ENCODE results near the gene PTPRM. TPM values are rescaled to one million over a fixed set of nuclear protein-coding genes. Genes with fewer than 3 reads are reported as not detected.

The PTPRM gene
- total RNA-seq, 4 donors from 2014 or later, result 21.4 to 41.8 (median 29.6) TPM

DNA sequence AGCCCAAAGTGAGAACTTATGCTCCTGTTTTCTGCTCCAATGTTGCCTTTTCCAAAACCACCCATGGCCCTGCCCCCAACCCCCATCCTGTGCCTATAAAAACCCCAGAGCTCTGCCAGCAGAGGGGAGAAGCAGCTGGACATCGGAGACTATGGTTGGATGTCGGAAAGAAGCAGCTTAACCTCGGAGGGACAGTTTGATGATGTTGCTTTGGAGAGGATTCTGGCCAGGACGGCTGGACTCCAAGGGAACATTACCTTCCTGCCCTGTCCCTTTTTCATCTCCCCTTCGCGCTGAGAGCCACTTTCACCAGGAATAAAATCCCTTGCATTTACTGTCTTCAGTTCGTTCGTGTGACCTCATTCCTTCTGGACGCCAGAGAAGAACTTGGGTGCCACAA lies 158.4 kb downstream of the PTPRM start:
- WGBS, 2 donors, result 92 to 94% methylated on average over 9 of the region's 9 CpGs
- no peak overlapping the region for H3K4me3 ChIP-seq (ENCODE audit: low read depth, poor library complexity, severe bottlenecking)
- DNase-seq (ENCODE audit: low spot score in 2 of 2), result no peak
- intact Hi-C loops (cut with DNase I; ENCODE audit: low total_unique reads), result no loop called here
- TF ChIP-seq POLR2A (IDR thresholded peaks at IDR 0.05), result no peak
- TF ChIP-seq, protein P1, sequence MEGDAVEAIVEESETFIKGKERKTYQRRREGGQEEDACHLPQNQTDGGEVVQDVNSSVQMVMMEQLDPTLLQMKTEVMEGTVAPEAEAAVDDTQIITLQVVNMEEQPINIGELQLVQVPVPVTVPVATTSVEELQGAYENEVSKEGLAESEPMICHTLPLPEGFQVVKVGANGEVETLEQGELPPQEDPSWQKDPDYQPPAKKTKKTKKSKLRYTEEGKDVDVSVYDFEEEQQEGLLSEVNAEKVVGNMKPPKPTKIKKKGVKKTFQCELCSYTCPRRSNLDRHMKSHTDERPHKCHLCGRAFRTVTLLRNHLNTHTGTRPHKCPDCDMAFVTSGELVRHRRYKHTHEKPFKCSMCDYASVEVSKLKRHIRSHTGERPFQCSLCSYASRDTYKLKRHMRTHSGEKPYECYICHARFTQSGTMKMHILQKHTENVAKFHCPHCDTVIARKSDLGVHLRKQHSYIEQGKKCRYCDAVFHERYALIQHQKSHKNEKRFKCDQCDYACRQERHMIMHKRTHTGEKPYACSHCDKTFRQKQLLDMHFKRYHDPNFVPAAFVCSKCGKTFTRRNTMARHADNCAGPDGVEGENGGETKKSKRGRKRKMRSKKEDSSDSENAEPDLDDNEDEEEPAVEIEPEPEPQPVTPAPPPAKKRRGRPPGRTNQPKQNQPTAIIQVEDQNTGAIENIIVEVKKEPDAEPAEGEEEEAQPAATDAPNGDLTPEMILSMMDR (IDR thresholded peaks at IDR 0.05), result no peak

DNA sequence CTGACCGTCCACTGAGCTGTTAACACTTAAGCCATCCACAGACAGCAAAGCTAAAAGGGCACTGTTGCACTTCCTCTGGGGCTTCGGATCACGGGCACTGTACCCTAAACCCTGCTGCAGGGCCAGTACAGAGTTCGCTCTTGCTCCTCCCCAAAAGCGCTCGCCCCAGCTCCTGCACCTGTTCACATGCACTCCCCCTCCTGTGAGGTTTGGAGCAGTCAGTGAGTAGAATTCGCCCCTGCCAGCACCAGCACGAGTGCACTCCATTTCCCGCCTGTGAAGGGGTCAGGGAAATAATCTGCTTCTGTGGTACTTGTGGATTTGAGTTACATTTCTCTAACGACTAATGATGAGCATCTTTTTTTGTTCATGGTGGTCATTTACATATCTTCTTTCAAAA lies 158.8 kb downstream of the PTPRM start:
- intact Hi-C loops (cut with DNase I; ENCODE audit: low total_unique reads), result no loop called here
- no peak for DNase-seq (ENCODE audit: low spot score in 2 of 2)
- 93 to 97% methylated on average over 10 of the region's 10 CpGs for WGBS, 2 donors

DNA sequence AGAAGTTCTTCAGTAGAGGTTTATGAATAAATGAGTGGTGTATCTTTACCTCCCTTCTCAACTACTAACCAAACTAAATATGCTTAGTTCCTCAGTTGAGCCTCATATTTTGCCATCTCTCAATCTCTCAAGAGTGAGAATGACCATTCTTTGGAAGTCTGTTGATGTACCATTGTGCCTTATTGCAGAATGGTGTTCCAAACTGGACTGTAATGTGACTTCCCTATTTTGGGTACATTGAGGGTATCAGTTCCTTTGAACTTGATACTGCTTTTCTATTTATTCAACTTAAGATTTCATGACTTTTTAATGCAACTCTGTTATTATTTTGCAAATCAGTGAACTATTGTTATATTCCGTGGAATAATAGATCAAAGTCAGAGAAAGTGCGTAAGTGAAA lies 159.4 kb downstream of the PTPRM start:
- intact Hi-C loops (cut with DNase I; ENCODE audit: low total_unique reads), result no loop called here
- 46 to 71% methylated on average over 2 of the region's 2 CpGs for WGBS, 2 donors
- no peak for DNase-seq (ENCODE audit: low spot score in 2 of 2)
- H3K4me3 ChIP-seq (ENCODE audit: low read depth, poor library complexity, severe bottlenecking), result no peak overlapping the region
- TF ChIP-seq POLR2A (IDR thresholded peaks at IDR 0.05), result no peak
- TF ChIP-seq, protein P1 (IDR thresholded peaks at IDR 0.05), result no peak

More for the DNA sequence above, 158.8 kb downstream of the PTPRM start:
- TF ChIP-seq, protein P1 (IDR thresholded peaks at IDR 0.05), result no peak
- TF ChIP-seq POLR2A (IDR thresholded peaks at IDR 0.05), result no peak
- no peak overlapping the region for H3K4me3 ChIP-seq (ENCODE audit: low read depth, poor library complexity, severe bottlenecking)

DNA sequence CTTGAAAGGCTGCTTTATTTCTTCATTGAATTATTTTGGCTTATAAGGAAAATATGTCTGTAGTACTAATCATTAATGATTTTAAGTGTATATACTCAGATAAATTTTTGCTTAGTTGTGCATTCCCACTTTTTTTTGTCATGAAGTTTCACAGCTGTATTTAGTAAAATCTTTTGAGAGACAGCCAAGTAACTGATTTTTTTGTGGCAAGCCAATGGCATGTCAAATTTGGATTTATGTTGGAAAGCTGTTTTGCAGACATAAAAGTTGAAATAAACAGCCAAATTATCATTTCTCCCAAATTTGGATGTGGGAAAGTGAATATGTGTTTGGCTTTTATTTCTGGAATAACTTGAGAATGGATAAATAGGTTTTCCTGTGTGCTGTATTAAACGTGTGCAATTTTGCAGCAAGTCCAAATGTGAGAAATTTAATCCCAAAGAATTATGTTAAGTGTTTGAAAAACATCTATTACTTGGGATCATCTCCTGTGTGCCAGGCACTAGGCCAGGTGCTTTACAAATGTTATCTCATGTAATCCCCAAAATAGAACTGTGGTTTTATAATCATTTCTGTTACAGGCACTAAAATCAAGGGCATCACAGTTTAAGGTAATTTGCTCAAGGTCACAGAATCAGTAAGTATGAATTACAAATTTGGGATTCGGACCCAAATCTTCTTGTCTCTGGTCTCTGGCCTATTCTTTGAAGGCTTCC lies 160.4 kb downstream of the PTPRM start:
- H3K4me3 ChIP-seq (ENCODE audit: low read depth, poor library complexity, severe bottlenecking), result no peak overlapping the region
- DNase-seq (ENCODE audit: low spot score in 2 of 2), result no peak
- TF ChIP-seq, protein P1 (IDR thresholded peaks at IDR 0.05), result no peak
- WGBS, 2 donors, result 26 to 38% methylated on average over 2 of the region's 2 CpGs
- intact Hi-C loops (cut with DNase I; ENCODE audit: low total_unique reads), result no loop called here

DNA sequence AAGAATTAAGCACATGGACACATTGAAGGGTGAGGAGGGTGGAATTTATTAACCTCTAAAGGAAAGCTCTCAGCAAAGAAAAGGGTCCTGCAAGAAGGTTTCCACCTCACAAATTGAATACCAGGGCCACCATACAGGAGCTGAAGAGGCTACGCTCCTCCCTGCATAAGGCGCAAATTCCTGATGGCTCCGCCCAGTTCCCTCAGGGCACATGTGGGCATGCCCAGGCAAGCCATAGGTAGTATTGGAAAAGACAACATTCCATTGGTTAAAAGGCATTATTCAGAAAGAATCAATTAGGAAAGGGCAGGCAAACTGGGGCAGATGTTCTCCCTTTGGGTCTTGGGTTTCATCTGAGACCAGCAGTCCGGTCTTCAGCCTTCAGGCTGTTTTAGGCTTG lies 161.2 kb downstream of the PTPRM start:
- no peak for TF ChIP-seq POLR2A (IDR thresholded peaks at IDR 0.05)
- TF ChIP-seq, protein P1 (IDR thresholded peaks at IDR 0.05), result no peak
- WGBS, 2 donors, result 86% methylated on average over 4 of the region's 4 CpGs
- intact Hi-C loops (cut with DNase I; ENCODE audit: low total_unique reads), result no loop called here
- H3K4me3 ChIP-seq (ENCODE audit: low read depth, poor library complexity, severe bottlenecking), result no peak overlapping the region
- DNase-seq (ENCODE audit: low spot score in 2 of 2), result no peak

DNA sequence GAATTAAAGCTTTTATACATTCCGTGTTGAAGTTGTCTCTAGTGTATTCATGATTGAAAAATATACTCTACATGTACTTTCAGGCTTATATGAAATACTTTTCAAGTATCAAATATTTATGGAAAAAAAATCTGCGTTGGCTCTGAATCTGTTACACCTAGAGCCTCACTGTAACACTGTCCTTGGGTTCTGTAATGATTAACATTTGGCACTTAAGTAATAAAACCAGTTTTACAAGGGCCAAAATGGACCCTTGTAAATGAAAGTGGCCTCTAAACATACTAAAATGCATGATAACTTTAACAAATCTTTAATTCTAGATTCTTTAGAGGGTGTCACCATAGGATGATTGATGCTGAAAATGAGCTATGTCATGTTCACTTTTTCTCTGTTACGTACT lies 162.8 kb downstream of the PTPRM start:
- no peak for DNase-seq (ENCODE audit: low spot score in 2 of 2)
- intact Hi-C loops (cut with DNase I; ENCODE audit: low total_unique reads), result no loop called here
- no peak overlapping the region for H3K4me3 ChIP-seq (ENCODE audit: low read depth, poor library complexity, severe bottlenecking)
- WGBS, 2 donors, result 78% methylated on average over 3 of the region's 3 CpGs
- TF ChIP-seq, protein P1 (IDR thresholded peaks at IDR 0.05), result no peak
- no peak for TF ChIP-seq POLR2A (IDR thresholded peaks at IDR 0.05)

All from lower leg skin (tissue), 4 donors.